SK-N-SH treated with all-trans-retinoic acid at 6 μM for 48 hours (cell line): ENCODE results near the gene TRABD2B.

Experiments used
- ATAC-seq: fragments of 200-7000 bp; cut with Tn5 transposase; 3 replicates; pipeline ENCODE4 v1.9.1; 2020; ENCODE audit warnings: mild to moderate bottlenecking, moderate library complexity
- ARNTL ChIP-seq: fragments of 450-650 bp; formaldehyde crosslinking; IDR thresholded peaks from 2 replicates; pipeline ENCODE4 v1.5.0; 2020; ENCODE audit warnings: low read depth, mild to moderate bottlenecking, moderate library complexity, borderline replicate concordance
- CREB5 ChIP-seq: fragments of 250-450 bp; sonication (Bioruptor Pico); IDR thresholded peaks from 2 replicates; pipeline ENCODE4 v1.5.1; 2020; ENCODE audit warnings: low read depth, mild to moderate bottlenecking, moderate library complexity
- ESRRG ChIP-seq: fragments of 250-450 bp; sonication (Bioruptor Pico); IDR thresholded peaks from 2 replicates; pipeline ENCODE4 v1.6.1; 2021; ENCODE audit warnings: mild to moderate bottlenecking
- GLIS3 ChIP-seq: fragments of 250-450 bp; sonication (Bioruptor Pico); IDR thresholded peaks from 2 replicates; pipeline ENCODE4 v1.5.0; 2020; ENCODE audit warnings: mild to moderate bottlenecking, moderate library complexity
- PATZ1 ChIP-seq: fragments of 250-450 bp; sonication (Bioruptor Pico); IDR thresholded peaks from 2 replicates; pipeline ENCODE4 v1.8.0; 2020; ENCODE audit warnings: mild to moderate bottlenecking, moderate library complexity, borderline replicate concordance
- POU6F1 ChIP-seq: fragments of 250-450 bp; sonication (Bioruptor Pico); IDR thresholded peaks from 2 replicates; pipeline ENCODE4 v1.8.0; 2021; ENCODE audit warnings: low read depth, mild to moderate bottlenecking, moderate library complexity, borderline replicate concordance
- PPARA ChIP-seq: fragments of 250-450 bp; sonication (Bioruptor Pico); IDR thresholded peaks from 2 replicates; pipeline ENCODE4 v1.5.0; 2020; ENCODE audit warnings: mild to moderate bottlenecking, borderline replicate concordance
- RARB ChIP-seq: fragments of 250-450 bp; sonication (Bioruptor Pico); IDR thresholded peaks from 2 replicates; pipeline ENCODE4 v1.8.0; 2021; ENCODE audit warnings: mild to moderate bottlenecking, moderate library complexity
- TCF4 ChIP-seq: fragments of 250-450 bp; sonication (Bioruptor Pico); IDR thresholded peaks from 2 replicates; pipeline ENCODE4 v1.8.0; 2021; ENCODE audit warnings: mild to moderate bottlenecking, moderate library complexity, borderline replicate concordance
- TSHZ2 ChIP-seq: fragments of 250-450 bp; sonication (Bioruptor Pico); IDR thresholded peaks from 2 replicates; pipeline ENCODE4 v1.5.0; 2020; ENCODE audit warnings: mild to moderate bottlenecking, moderate library complexity
- ZC3H10 ChIP-seq: fragments of 250-450 bp; sonication (Bioruptor Pico); IDR thresholded peaks from 2 replicates; pipeline ENCODE4 v1.5.1; 2021; ENCODE audit warnings: mild to moderate bottlenecking, moderate library complexity
- ZFP3 ChIP-seq: fragments of 250-450 bp; sonication (Bioruptor Pico); IDR thresholded peaks from 2 replicates; pipeline ENCODE4 v1.5.0; 2020; ENCODE audit warnings: mild to moderate bottlenecking, moderate library complexity
- ZNF565 ChIP-seq: fragments of 450-650 bp; formaldehyde crosslinking; conservative IDR thresholded peaks from 2 replicates; pipeline ENCODE4 v1.5.0; 2020; ENCODE audit warnings: low read depth, mild to moderate bottlenecking, moderate library complexity
- ZNF70 ChIP-seq: fragments of 450-650 bp; formaldehyde crosslinking; IDR thresholded peaks from 2 replicates; pipeline ENCODE4 v1.5.0; 2020; ENCODE audit warnings: mild to moderate bottlenecking, moderate library complexity

The TRABD2B gene

GRCh38 chr1:47867438-47868347 is 129.5 kb downstream of the TRABD2B start (continued):
- TF ChIP-seq TSHZ2 (no peak), ZC3H10 (CRISPR knock-in tag) (no peak), ZNF70 (CRISPR knock-in tag) (no peak)
- TF ChIP-seq, all 23 proteins: peak for 0

GRCh38 chr1:47866601-47867437 is 130.4 kb downstream of the TRABD2B start:
- ATAC-seq = no peak
- TF ChIP-seq ESRRG (CRISPR knock-in tag) = no peak
- TF ChIP-seq TSHZ2 = no peak
- TF ChIP-seq PPARA (CRISPR knock-in tag) = no peak
- no peak for TF ChIP-seq GLIS3 (CRISPR knock-in tag)
- TF ChIP-seq, all 23 proteins: peak for 0

DNA sequence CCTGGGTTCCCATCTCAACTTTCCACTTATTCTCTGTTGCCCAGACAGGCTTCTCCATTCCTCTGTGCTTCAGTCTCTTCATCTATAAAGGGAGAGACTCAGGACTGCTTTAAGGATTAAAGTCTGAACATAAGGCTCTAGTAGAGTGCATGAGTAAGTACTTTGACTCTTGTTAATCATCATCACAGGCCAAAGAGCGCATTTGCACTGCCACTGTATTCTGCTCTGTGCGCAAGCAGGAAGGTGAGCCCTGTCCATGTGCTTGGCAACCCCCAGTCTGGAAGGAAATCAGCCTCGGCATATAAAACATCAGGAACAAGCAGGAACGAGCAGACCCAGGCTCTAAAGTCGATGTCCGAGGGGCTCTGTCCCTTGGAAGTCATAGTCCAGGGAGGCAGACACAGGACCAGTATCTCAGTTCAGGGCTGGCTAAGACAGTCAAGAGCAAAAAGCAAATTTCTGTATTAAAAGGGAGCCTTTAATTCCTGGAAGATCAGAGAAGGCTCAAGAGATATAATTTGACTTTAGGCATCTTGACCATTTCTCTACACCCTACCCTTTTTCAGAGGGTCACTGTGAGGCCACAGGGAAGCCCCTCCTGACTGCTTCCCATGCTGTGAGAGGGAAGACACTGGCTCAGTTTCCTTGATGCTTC is 131.2 kb downstream of the TRABD2B start:
- no peak for ATAC-seq

GRCh38 chr1:47859092-47859743 is 138.0 kb downstream of the TRABD2B start:
- ATAC-seq = no peak
- TF ChIP-seq ZNF565 (CRISPR knock-in tag) (no peak), ARNTL (CRISPR knock-in tag) (no peak), POU6F1 (no peak), TCF4 (CRISPR knock-in tag) (no peak), ZFP3 (CRISPR knock-in tag) (no peak), ZC3H10 (CRISPR knock-in tag) (no peak), CREB5 (CRISPR knock-in tag) (no peak), RARB (CRISPR knock-in tag) (no peak)

More for the DNA sequence above, 131.2 kb downstream of the TRABD2B start:
- no peak for TF ChIP-seq RARB (CRISPR knock-in tag)
- TF ChIP-seq PATZ1 = no peak
- TF ChIP-seq ZC3H10 (CRISPR knock-in tag) = no peak
- TF ChIP-seq POU6F1 = no peak
- TF ChIP-seq, all 23 proteins: peak for 0
